GM10266 (cell line): ENCODE data around the gene TRERF1.

Experiments used
- DNase-seq: peaks from one replicate; pipeline ENCODE4 v3.0.0; 2012; ENCODE audit errors: extremely low spot score
- CTCF ChIP-seq: IDR thresholded peaks from 2 replicates; pipeline ENCODE4 v1.5.1; 2012; ENCODE audit warnings: mild to moderate bottlenecking, low read depth; ENCODE audit not compliant: control insufficient read depth, insufficient read depth; ENCODE audit errors: missing control alignments

TRERF1 gene

GRCh38 chr6:42402184-42402583, 49.5 kb downstream of the TRERF1 start:
- peak; percentile 41 for DNase-seq
- no peak for TF ChIP-seq CTCF

GRCh38 chr6:42401613-42401951, 50.1 kb downstream of the TRERF1 start:
- TF ChIP-seq CTCF = no peak
- no peak for DNase-seq

GRCh38 chr6:42400886-42401612, 50.7 kb downstream of the TRERF1 start:
- TF ChIP-seq CTCF = no peak
- no peak for DNase-seq

- DNase-seq = no peak
- TF ChIP-seq CTCF = no peak
These were observed 51.5 kb downstream of the TRERF1 start for GRCh38 chr6:42400061-42400760.

GRCh38 chr6:42396720-42397119, 55.0 kb downstream of the TRERF1 start:
- DNase-seq = no peak
- TF ChIP-seq CTCF = peak; percentile 11

- no peak for DNase-seq
- TF ChIP-seq CTCF = no peak
These were observed 56.7 kb downstream of the TRERF1 start for GRCh38 chr6:42394881-42395620.
